Suprapubic skin (tissue), 3 donors: ENCODE results near the gene ZNF709.
"Not testable (repeated sequence)": the region's sequence is repeated elsewhere in the genome, so short reads cannot be mapped to it uniquely, and the experiment has no call there.

ENCODE experiments used
- EP300 ChIP-seq: sonication (generic); formaldehyde crosslinking; IDR thresholded peaks from one replicate; pipeline ENCODE4 v1.6.1; 2017; ENCODE audit warnings: antibody characterized with exemption
- POLR2A ChIP-seq, 2 donors: fragments of 450-650 bp; IDR thresholded peaks; one replicate each; pipeline ENCODE4 v1.6.1; 2017; ENCODE audit warnings: antibody characterized with exemption in 2 of 2, mild to moderate bottlenecking in 2 of 2, moderate library complexity in 2 of 2
- TF ChIP-seq, protein P1 (sequence below), 2 donors: fragments of 200-600 bp in 1 of 2; fragments of 450-650 bp in 1 of 2; sonication (generic) in 1 of 2; IDR thresholded peaks; one replicate each; pipeline ENCODE4 v1.5.1; 2016 to 2019; ENCODE audit warnings: antibody characterized with exemption in 2 of 2, mild to moderate bottlenecking in 1 of 2, moderate library complexity in 1 of 2

DNA sequence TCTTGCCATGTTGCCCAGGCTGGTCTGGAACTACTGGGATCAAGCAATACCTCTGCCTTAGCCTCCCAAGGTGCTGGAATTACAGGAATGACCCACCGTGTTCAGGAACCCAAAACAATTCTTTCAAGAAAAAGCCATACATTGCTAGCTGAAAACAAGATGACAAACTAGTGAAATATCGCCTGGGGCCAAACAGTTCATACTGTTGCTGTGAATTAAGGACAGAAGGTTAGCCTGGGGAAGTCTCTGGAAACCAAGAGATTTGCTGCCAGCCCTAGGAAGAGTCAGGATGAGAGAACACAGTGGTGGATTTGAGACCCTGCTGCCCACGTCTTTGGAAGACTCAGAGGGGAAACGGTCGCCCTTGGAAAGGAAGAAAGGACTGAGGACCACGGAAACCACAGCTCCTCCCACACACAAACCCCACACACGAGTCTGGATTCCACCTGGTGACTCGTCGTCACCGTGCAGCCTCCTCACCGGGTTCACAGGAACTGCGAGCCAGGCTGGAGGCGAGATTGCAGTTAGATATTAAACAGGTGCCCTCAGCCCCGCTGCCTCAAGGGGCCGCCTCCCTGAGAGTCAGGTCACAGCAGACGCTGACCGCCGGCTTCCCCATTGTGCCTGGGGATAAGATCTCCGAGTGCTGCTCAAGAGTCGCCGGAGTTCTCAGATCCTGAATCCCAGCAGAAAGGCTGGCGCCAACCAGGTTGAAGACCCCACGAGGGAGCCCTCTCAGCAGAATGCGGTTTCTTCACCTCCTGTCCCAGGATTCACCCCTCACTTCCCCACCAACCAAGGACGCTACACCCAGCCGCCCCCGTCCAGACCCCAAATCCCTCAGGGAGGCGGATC, 44.7 kb downstream of the ZNF709 start:
- TF ChIP-seq, protein P1, sequence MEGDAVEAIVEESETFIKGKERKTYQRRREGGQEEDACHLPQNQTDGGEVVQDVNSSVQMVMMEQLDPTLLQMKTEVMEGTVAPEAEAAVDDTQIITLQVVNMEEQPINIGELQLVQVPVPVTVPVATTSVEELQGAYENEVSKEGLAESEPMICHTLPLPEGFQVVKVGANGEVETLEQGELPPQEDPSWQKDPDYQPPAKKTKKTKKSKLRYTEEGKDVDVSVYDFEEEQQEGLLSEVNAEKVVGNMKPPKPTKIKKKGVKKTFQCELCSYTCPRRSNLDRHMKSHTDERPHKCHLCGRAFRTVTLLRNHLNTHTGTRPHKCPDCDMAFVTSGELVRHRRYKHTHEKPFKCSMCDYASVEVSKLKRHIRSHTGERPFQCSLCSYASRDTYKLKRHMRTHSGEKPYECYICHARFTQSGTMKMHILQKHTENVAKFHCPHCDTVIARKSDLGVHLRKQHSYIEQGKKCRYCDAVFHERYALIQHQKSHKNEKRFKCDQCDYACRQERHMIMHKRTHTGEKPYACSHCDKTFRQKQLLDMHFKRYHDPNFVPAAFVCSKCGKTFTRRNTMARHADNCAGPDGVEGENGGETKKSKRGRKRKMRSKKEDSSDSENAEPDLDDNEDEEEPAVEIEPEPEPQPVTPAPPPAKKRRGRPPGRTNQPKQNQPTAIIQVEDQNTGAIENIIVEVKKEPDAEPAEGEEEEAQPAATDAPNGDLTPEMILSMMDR (IDR thresholded peaks at IDR 0.05) = not testable (repeated sequence)
- TF ChIP-seq POLR2A (IDR thresholded peaks at IDR 0.05); EP300: not testable (repeated sequence)
